Measurements from ENCODE around the gene PTGDR2. TPM values are rescaled to one million over a fixed set of nuclear protein-coding genes. Genes with fewer than 3 reads are reported as not detected.

Gene PTGDR2
- total RNA-seq, 1 donor from 2014 or later, result 0.12 TPM

DNA sequence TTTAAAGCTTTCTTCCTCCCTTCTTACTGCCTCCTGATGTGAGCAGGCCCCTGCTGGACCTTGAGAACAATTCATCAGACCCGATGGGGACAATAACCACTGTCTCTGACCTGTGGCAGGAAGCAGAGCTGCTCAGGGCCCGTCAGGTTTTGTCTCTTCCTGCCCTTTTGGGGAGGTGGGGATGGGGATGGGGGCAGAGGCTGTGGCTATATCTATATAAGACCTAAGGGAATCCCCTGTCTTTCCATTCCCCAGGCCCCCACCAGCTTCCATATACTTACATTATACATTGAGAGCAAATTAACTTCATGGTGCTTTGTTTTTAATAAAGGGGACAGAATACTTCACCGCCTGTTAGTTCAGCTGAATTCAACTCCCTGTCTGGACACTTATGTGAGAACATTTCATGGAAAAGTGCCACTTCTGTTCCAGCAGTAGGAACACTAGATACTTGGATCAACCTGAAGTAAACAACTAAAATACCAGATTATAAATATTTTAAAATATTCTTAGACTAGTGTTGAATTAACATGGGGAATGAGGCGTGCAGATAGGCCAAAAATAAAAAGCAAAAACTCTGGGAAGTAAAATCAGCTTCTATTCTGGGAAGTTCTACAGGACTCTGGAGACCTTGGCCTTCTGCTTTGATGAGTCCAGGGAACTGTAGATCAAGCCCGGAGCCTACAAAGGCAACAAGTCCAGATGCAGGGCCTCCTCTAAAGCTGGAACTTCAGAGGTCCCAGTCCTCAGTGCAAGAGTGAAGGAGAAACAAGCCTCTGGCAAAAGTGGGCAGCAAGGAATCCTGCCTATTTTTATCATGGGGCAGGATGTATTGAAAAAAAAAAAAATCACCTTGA, 22.7 kb upstream of the PTGDR2 start:
- Mint-ChIP-seq H3K36me3 (ENCODE audit: low read depth) (peaks cover 18% of the 10 kb centered on the region), H3K4me1 (ENCODE audit: low read depth) (peaks cover 1% of the 10 kb centered on the region), H3K4me3 (ENCODE audit: unreplicated experiment) (no peak overlapping the region), H3K9me3 (ENCODE audit: low read depth) (no peaks in the 10 kb centered on the region), H3K27me3 (ENCODE audit: low read depth) (no peaks in the 10 kb centered on the region), H3K27ac (ENCODE audit: unreplicated experiment) (no peak overlapping the region)
- peak; percentile 32 for DNase-seq (ENCODE audit: low spot score)
- TF ChIP-seq, protein P1, sequence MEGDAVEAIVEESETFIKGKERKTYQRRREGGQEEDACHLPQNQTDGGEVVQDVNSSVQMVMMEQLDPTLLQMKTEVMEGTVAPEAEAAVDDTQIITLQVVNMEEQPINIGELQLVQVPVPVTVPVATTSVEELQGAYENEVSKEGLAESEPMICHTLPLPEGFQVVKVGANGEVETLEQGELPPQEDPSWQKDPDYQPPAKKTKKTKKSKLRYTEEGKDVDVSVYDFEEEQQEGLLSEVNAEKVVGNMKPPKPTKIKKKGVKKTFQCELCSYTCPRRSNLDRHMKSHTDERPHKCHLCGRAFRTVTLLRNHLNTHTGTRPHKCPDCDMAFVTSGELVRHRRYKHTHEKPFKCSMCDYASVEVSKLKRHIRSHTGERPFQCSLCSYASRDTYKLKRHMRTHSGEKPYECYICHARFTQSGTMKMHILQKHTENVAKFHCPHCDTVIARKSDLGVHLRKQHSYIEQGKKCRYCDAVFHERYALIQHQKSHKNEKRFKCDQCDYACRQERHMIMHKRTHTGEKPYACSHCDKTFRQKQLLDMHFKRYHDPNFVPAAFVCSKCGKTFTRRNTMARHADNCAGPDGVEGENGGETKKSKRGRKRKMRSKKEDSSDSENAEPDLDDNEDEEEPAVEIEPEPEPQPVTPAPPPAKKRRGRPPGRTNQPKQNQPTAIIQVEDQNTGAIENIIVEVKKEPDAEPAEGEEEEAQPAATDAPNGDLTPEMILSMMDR (IDR thresholded peaks at IDR 0.05), result no peak

DNA sequence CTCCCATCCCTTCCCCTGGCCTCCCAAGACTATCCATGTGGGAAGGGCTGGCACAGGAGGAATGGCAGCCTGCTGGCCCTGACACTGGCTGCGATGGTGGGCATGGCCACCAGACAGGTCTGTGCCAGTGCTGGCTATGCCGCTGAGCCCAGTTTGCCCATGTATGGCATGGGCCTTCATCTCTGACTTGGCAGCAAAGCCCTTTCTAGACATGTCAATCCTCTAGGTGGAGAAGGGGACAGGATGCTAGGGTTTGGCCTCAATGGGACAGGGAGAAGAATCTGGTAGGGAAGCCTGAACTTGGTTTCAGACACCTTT, 20.4 kb upstream of the PTGDR2 start:
- H3K9me3 Mint-ChIP-seq (ENCODE audit: low read depth), result no peaks in the 10 kb centered on the region
- peaks cover 21% of the 10 kb centered on the region for H3K4me1 Mint-ChIP-seq (ENCODE audit: low read depth)
- no peak overlapping the region for H3K27ac Mint-ChIP-seq (ENCODE audit: unreplicated experiment)
- no peak for DNase-seq (ENCODE audit: low spot score)
- peaks cover 4% of the 10 kb centered on the region for H3K36me3 Mint-ChIP-seq (ENCODE audit: low read depth)
- H3K27me3 Mint-ChIP-seq (ENCODE audit: low read depth), result no peaks in the 10 kb centered on the region
- TF ChIP-seq, protein P1 (IDR thresholded peaks at IDR 0.05), result no peak
- no peak overlapping the region for H3K4me3 Mint-ChIP-seq (ENCODE audit: unreplicated experiment)

DNA sequence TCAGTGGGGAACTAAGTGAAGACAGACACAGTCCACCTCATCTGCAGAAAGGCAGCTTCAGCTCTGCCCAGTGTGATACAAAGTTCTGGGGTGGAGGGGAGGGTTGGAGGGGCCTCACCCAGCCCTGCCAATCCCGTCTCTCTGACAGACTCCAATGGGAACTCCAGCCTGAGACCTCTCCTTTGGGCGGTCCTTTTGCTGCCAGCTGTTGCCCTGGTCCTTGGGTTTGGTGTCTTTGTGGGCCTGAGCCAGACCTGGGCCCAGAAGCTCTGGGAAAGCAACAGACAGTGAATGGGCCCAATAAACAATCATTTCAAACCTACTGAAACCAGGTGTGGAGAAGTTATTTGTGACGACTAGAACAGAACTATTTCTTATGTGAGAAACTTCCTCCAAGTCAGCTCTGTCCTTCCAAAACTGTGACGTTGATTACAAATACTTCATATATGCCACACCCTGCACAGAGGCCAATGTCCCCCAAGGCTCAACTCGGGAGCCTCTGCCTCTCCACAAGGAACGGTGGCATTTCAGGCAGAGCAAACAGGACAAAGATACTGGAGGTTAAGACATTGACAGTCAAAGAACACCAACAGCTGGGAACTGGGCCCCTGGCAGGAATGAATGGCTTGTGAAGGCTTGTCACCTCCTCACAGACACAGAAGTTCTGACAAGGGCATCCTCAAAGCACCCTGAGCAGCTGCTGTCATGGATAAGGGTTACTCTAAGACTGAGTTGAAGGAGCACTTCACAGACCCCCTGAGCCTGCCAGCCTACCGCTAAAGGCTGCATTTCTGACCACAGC, 19.8 kb upstream of the PTGDR2 start:
- no peaks in the 10 kb centered on the region for H3K9me3 Mint-ChIP-seq (ENCODE audit: low read depth)
- no peak overlapping the region for H3K27ac Mint-ChIP-seq (ENCODE audit: unreplicated experiment)
- H3K4me3 Mint-ChIP-seq (ENCODE audit: unreplicated experiment), result no peak overlapping the region
- peaks cover 25% of the 10 kb centered on the region for H3K4me1 Mint-ChIP-seq (ENCODE audit: low read depth)
- peaks cover 2% of the 10 kb centered on the region for H3K36me3 Mint-ChIP-seq (ENCODE audit: low read depth)
- TF ChIP-seq, protein P1 (IDR thresholded peaks at IDR 0.05), result no peak
- no peaks in the 10 kb centered on the region for H3K27me3 Mint-ChIP-seq (ENCODE audit: low read depth)
- DNase-seq (ENCODE audit: low spot score), result peak; percentile 64

DNA sequence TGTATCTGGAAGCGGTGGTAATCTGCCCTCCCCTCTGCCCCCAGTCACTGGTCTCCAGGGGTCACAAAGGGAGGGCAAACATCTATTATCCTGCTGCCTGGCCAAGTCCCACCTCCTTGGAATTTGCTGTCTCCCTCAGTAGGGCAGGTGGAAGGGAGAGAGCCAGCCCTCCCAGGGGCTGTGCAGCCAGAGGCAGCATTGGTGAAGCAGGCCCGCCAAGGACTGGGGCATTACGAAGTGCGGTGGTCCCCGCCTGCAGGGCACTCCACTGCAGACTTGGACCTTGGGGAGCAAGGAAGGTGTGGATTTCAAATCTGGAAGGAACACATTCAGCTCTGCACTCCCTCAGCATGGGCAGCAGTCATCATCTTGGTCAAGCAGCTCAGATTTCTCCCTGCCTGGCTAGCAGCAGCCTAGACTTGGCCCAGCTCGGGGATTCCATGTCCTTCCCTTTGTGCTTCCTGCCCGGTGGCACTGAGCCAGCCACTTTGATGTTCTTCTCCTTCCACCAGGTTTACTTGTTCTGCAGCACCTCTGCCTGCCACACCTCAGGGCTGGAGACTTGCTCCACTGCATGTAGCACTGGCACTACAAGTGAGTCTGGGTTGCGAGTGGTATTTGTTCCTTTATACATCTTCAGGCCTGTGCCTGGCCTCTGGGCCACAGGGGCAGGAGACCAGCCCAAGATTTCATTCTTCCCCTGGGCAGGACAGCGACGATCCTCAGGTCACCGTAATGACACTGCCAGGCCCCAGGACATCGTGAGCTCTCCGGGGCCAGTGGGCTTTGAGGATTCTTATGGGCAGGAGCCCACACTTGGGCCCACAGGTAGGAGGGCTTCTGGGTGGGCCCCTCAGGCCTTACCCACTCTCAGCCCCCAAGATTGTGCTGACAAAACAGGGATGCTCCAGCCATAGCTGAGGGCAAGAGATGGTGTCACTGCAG, 18.9 kb upstream of the PTGDR2 start:
- peaks cover 25% of the 10 kb centered on the region for H3K4me1 Mint-ChIP-seq (ENCODE audit: low read depth)
- H3K9me3 Mint-ChIP-seq (ENCODE audit: low read depth), result no peaks in the 10 kb centered on the region
- H3K27ac Mint-ChIP-seq (ENCODE audit: unreplicated experiment), result no peak overlapping the region
- peak; percentile 80 for DNase-seq (ENCODE audit: low spot score)
- peaks cover under 1% of the 10 kb centered on the region for H3K27me3 Mint-ChIP-seq (ENCODE audit: low read depth)
- H3K4me3 Mint-ChIP-seq (ENCODE audit: unreplicated experiment), result no peak overlapping the region
- H3K36me3 Mint-ChIP-seq (ENCODE audit: low read depth), result no peaks in the 10 kb centered on the region
- TF ChIP-seq, protein P1 (IDR thresholded peaks at IDR 0.05), result no peak

All from chondrocyte (in vitro differentiated cells).